Hematopoietic multipotent progenitor cell treated with erythropoietin and hydrocortisone succinate and interleukin-3 and kit ligand, for 8 days (in vitro differentiated cells): ENCODE measurements around the gene METTL25B.

Source experiments
- DNase-seq: peaks from one replicate; pipeline ENCODE4 v3.0.0-alpha.2; 2015

METTL25B gene

GRCh38 chr1:156703336-156703735, 24.9 kb upstream of the METTL25B start:
- no peak for DNase-seq

DNA sequence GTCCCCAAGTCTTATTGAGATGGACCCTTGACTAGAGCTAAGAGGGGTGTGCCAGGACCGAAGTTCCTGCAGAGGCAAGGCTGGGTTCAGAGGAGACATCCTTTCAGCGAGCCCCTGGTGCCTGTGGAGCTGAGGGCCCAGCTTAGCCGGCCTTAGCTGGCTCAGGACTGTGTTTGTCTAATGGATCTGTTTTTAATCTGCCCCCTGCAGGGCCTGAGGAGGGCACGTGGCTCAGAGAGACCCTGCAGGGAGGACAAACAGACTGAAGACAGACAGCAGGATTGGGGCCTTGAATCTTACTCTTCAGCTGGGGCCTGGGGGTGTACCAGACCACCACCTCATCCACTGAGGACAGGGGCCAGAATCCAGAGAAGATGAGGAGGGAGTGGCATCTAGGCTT, 24.5 kb upstream of the METTL25B start:
- DNase-seq: no peak

DNA sequence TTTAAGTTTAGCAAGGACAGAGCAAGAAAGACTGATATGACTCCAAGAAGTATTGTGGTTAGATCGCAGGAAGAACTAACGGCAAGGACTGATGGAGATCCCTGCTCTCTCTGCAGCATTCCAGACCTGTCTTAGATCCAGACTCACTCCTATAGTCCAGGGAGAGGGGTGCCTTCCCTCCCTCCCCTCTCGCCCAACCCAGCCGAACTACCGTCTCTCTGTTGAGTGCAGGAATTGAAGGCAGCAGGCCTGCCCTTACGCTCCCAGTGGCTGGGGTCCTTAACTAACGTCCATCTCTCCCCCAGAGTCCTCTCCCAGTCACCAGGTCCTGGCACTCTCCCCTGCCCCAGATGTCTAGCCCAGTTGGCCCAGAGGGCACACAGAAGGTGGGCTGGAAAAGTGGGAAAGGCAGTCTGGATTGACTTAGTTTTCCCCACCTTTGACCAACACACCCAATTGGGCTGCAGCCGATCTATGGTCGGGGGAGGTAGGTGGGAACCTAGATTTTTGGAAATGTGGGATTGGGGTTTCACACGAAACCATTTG, 24.0 kb upstream of the METTL25B start:
- DNase-seq: no peak

GRCh38 chr1:156704930-156705320, 23.3 kb upstream of the METTL25B start:
- DNase-seq: no peak

DNA sequence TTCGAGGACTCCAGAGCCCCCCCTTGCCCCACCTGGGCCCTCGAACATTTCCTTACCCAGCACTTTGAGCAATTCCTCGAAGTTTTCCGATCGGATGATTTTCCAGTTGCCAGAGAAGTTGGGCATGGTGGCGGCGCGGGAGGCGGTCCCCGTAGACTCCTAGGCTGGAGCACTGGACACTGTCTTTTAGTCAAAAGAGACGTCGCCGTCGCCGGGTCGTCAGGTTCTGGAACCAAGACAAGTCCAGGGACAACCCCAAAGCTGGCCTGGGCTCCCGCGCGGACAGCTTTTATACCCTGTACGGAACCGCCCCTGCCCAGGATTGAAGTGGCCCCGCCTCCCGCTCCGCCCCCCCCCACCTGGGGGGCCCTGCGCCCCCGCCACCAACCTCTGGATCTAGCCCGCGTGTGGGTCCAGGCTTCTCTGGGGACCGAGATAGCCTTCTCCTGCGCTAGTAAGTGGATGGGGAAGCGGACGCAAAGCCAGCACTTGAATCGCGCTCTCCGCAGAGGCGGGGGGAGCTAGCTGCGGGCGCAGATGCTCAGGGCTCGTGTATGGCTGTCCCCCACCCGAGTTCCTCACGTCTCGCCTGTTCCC, 22.9 kb upstream of the METTL25B start, which contains the start of gene CRABP2:
CRABP2 (minus strand) TSS at position 263 of the 597 bp plus-strand sequence; CDS start at position 126, 137 bp downstream.
- DNase-seq: no peak

- DNase-seq: peak; percentile 17
Observed at GRCh38 chr1:156705918-156706656, 22.2 kb upstream of the METTL25B start.

DNA sequence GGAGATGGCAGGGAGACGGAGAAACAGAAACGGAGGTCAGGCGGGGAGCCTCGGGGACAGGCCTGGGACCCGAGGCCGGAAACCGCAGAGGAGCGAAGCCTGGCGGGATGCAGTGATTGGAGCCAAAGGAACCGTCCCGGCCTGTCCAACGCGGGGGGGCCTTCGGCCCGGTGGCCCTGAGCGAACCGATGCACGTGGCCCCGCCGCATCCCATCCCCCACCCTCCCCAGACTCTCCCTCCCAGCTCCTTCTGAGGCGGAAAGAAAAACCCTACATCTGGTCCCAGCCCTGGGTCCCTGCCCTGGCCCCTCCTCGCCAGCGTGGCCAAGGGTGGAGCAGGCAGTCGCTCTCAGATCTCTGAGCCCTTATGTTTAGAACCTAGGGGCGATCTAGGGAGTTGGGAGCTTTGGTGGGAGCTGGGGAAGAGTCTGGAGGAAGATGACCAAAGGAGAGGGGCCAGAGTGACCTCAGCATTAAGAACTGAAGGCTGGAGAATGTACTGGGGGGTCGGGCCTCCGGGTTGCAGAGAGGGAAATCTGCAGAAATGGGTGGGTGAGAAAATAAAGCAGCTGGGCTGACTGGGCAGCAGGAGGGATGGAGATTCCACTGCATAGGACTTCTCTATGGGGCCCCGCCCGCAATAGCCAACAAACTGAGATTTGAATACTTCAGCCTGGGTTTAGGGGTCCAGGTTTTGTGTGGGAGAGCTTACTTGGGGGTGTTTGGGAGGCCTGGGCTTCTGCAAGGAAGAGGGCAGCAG, 21.4 kb upstream of the METTL25B start:
- DNase-seq: no peak

- no peak for DNase-seq
Observed at GRCh38 chr1:156707417-156708217, 20.7 kb upstream of the METTL25B start.

DNA sequence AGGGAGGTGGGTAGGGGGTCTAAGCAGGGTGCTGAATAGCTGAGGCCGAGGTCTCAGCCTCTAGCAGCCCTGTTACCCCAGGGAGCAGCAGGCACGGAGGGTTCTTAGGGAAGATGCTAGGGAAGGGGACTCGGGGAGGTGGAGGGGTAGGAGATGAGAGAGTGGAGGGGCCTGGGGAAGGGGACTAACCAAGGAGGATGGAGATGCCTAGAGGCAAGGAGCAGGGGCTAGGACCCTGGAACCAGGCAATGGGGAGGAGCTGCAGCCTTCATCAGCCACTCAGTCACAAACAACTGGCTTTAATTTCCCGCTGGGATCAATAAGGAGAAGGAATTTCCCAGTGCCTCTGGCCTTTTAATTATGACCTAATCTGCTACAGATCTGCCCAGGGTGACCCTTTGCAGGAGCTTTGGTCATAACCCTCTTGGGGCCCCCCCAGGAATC, 20.0 kb upstream of the METTL25B start:
- no peak for DNase-seq

- no peak for DNase-seq
Observed at GRCh38 chr1:156709031-156709430, 19.2 kb upstream of the METTL25B start.

DNA sequence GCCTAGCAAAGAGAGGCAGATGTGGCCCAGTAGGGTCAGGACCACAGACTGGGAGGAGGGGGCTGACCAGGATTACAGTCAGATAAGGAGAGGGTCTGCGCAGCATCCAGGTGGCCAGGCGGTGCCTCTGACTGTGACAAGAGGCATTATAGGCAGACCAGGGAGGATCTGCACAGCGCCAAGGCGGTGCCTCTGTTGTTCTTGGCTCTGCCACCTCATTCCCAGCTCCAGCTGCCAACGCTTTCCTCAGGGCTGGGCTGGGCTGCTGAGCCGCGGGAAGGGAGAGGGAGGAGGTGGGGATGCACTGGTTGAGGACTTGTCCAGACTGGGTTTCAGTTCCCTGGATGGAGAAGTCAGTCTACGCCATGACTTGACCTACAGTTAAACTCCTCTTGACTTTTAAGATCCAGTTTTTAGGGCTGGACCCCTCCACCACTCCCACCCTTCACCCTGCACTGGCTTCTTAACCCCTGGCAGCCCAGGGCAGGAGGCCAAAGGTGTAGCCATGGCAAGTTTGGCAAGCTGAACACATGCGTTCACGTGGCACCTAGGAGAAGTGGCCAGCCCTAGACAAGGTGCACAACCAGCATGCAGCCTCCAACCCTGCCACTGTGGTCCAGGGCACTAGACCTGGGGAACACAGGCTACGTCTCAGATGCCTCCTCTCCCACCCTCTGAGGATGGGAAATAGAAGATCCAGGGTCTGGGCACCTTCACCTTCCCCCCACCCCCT, 18.3 kb upstream of the METTL25B start:
- no peak for DNase-seq

DNA sequence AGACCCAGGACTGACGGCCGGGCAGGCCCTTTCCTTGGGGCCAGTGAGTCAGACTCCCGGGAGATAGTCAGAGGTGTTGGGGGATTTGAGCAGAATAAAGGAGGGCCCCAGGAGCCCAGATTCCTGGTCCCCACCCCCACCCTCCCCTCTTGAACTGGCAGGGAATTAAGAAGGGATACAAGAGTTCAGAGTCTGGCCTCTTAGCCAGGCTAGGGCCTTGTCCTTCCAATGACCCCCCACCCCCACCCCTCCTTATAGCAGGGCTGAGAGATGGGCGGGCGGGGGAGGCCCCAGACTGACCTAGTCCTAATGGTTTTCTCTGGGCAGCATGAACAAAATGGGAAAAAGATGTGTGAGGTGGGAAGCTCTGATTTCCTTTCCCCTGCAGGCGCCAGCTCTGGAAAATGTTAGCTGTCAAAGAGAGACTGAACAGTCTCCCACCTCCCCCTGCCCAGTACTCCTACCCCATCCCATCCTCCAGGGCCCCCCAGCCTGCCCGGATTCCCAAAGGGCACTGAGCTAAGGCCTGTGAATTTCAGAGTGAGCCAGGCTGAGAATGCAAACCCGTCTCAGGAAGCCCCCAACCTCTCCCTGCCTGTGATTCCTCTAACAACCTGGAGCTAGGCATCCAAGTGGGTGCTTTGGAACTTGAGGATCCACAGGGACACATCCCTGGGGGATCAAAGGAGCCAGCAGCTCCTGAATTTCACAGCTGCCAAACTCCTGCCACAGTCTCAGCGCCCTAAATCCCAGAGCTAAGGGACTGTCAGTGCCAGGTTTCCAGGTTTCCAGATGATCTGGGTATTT, 17.1 kb upstream of the METTL25B start:
- no peak for DNase-seq

DNA sequence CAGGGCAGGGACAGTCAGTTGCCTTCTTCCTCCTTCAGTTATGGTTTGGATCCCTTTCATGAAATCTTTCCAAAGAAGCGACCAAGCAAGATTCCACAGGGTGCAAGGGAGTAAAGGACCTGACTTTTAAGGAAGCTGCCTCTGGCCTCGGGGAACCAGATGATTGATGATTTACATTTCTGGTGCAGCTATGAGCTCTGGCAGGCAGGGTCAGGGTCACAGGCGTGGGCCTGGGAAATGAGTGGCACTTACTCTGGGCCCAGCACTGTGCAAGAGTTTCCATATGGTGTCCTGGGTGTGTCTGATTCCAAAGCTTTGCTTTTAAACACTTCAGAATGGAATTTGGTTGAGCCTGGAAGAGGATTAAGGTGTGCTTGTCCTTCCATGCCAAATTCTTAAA, 15.6 kb upstream of the METTL25B start:
- no peak for DNase-seq

GRCh38 chr1:156714830-156715229, 13.4 kb upstream of the METTL25B start:
- no peak for DNase-seq

DNA sequence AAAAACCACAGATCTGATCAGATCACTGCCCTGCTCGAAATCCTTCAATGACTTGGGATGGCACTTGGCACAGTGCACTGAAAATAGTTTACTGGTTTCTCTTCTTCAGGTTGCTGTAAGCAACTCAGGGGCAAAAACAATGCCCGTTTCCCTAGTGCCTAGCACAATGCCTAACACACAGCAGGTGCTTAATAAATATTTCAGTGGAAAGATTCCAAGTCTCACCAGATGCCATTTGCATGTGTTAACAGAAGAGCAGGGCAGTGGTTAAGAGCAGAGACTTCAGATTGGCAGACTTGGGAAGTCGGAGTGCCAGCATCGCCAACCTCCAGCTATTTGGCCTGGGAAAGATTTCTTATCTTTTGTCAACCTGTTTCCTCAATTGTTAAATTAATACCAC, 10.9 kb upstream of the METTL25B start:
- no peak for DNase-seq

- DNase-seq: no peak
Observed at GRCh38 chr1:156721131-156721530, 7.1 kb upstream of the METTL25B start.

DNA sequence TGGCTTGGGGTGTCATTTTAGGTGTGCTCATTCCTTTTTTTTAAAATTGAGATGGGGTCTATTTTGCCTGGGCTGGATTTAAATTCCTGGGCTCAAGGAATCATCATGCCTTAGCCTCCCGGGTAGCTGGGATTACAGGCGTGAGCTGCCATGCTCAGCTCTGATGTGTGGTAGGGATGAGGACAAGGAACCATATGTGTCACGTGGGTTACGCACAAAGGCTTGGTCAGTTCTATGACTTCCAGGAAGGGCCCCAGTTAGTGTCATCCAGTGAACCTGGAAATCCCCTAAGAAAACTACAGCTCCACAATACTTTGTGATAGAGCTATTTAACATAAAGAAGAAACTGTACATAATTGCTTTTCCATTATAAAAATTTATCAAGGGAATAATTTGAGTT, 6.7 kb upstream of the METTL25B start:
- no peak for DNase-seq

- DNase-seq: peak; percentile 90
Observed at GRCh38 chr1:156725683-156726280, 2.5 kb upstream of the METTL25B start.

DNA sequence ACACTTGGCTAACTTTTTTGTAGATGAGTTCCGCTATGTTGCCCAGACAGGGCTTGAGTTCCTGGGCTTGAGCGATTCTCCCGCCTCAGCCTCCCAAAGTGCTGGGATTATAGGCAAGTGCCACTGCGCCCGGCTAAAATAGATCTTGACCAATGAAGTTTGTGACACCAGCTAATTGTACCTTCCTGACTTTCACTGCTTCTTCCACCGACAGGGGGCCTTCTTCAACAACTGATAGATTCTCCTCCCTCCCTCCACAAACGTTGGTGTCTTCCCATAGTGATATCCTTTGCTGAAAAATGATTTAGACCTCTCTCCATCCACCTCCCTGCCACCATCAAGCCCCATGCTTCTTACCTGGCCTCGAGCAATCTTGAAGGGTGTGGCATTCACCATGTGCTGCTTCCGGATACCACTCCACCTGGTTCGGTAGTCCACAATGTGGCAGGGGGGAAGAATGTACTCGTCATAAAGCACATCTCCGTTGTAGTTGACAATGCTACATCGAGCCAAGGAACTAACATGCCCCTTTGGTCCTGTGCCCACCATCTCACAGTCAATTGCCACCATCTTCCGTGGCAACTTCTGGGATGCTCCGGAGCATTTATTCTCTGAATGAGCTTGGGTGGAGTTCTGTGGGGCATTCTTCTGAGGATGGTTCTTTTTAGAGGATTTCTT, 1.6 kb upstream of the METTL25B start:
- peak; percentile 86 for DNase-seq

DNA sequence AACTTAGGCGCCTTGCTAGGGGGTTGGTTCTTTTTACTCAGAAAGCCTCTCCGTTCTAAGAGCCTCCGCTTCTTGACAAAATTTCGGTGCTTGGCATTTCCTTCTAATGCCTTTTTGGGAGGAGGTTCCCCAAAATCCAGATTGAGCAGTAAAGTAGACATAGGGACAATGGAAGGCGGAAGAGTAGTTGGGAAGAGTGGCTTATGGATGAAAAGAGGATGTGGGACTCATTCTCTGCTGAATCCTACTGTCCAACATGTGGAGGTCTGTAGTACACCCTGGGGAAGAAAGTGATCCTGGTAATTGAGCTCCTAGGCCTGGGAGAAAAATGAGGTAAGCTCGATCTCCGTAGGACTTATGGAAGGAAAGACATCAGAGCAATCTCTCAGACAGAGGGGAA, 777 bp upstream of the METTL25B start:
- DNase-seq: no peak
